Suprapubic skin (tissue), 4 donors: Measurements from ENCODE around the gene NFYB. TPM values are rescaled to one million over a fixed set of nuclear protein-coding genes. Genes with fewer than 3 reads are reported as not detected.
A peak's percentile ranks its signal among the peaks of the same experiment; 100 is the strongest.

Experiments used
- DNase-seq, 2 donors: peaks; one replicate each; pipeline ENCODE4 v3.0.0-alpha.2; 2019; ENCODE audit warnings: low spot score in 2 of 2
- H3K27ac ChIP-seq: fragments of 200-600 bp; sonication (generic); one replicate; pipeline ENCODE4 v1.5.1; 2019
- H3K27me3 ChIP-seq: fragments of 200-600 bp; sonication (generic); one replicate; pipeline ENCODE4 v1.5.1; 2019
- H3K36me3 ChIP-seq: fragments of 200-600 bp; sonication (generic); one replicate; pipeline ENCODE4 v1.5.1; 2019
- H3K4me1 ChIP-seq: fragments of 200-600 bp; sonication (generic); one replicate; pipeline ENCODE4 v1.5.1; 2019
- H3K4me3 ChIP-seq: fragments of 200-600 bp; sonication (generic); one replicate; pipeline ENCODE4 v1.5.1; 2019; ENCODE audit warnings: mild to moderate bottlenecking
- H3K9me3 ChIP-seq: fragments of 200-600 bp; sonication (generic); one replicate; pipeline ENCODE4 v1.5.1; 2019
- CTCF ChIP-seq, 2 donors: fragments of 200-600 bp in 1 of 2; fragments of 450-650 bp in 1 of 2; sonication (generic) in 1 of 2; IDR thresholded peaks; one replicate each; pipeline ENCODE4 v1.5.1; 2016 to 2019; ENCODE audit warnings: antibody characterized with exemption in 2 of 2, mild to moderate bottlenecking in 1 of 2, moderate library complexity in 1 of 2
- EP300 ChIP-seq: sonication (generic); formaldehyde crosslinking; IDR thresholded peaks from one replicate; pipeline ENCODE4 v1.6.1; 2017; ENCODE audit warnings: antibody characterized with exemption
- POLR2A ChIP-seq, 2 donors: fragments of 450-650 bp; IDR thresholded peaks; one replicate each; pipeline ENCODE4 v1.6.1; 2017; ENCODE audit warnings: antibody characterized with exemption in 2 of 2, mild to moderate bottlenecking in 2 of 2, moderate library complexity in 2 of 2
- POLR2AphosphoS5 ChIP-seq, 3 donors: sonication (generic); formaldehyde crosslinking; IDR thresholded peaks; one replicate each; pipeline ENCODE4 v1.6.1; 2017; ENCODE audit warnings: antibody characterized with exemption in 3 of 3
- WGBS: methylation state at CpG from one replicate; pipeline ENCODE4 v1.1.5; 2018; 5-methylcytosine and 5-hydroxymethylcytosine counted together
- total RNA-seq, 4 donors: library from RNA; depleted of rRNA; stranded (reverse); fragments of >200 nt; gene quantifications; one replicate each; pipeline ENCODE4 v1.1.0, GENCODE V29; 2016

NFYB gene
- total RNA-seq, 4 donors from 2014 or later: 13.7 to 27.4 (median 20.8) TPM

- no peak for TF ChIP-seq POLR2AphosphoS5 (IDR thresholded peaks at IDR 0.05)
- no peak for TF ChIP-seq POLR2A (IDR thresholded peaks at IDR 0.05)
- TF ChIP-seq CTCF (IDR thresholded peaks at IDR 0.05): peak; percentile 62 to 82
- peaks cover 3% of the 10 kb centered on the region for H3K4me1 ChIP-seq
- H3K36me3 ChIP-seq: no peaks in the 10 kb centered on the region
- H3K4me3 ChIP-seq: no peak overlapping the region
- no peaks in the 10 kb centered on the region for H3K9me3 ChIP-seq
- peak; percentile 85 to 88 for DNase-seq
- WGBS: 38% methylated on average over 6 of the region's 6 CpGs
- H3K27ac ChIP-seq: no peak overlapping the region
- no peaks in the 10 kb centered on the region for H3K27me3 ChIP-seq
These were observed 29.1 kb downstream of the NFYB start for GRCh38 chr12:104108755-104109445.

- no peak overlapping the region for H3K4me3 ChIP-seq
- WGBS: 89% methylated on average over 2 of the region's 2 CpGs
- no peaks in the 10 kb centered on the region for H3K9me3 ChIP-seq
- TF ChIP-seq POLR2A (IDR thresholded peaks at IDR 0.05): no peak
- H3K36me3 ChIP-seq: peaks cover 15% of the 10 kb centered on the region
- peaks cover 3% of the 10 kb centered on the region for H3K4me1 ChIP-seq
- DNase-seq: no peak
- no peak overlapping the region for H3K27ac ChIP-seq
- no peaks in the 10 kb centered on the region for H3K27me3 ChIP-seq
These were observed 31.0 kb downstream of the NFYB start for GRCh38 chr12:104106965-104107364.

GRCh38 chr12:104105461-104105860 lies 32.5 kb downstream of the NFYB start:
- Histone ChIP-seq H3K9me3 (no peaks in the 10 kb centered on the region), H3K4me1 (peaks cover 3% of the 10 kb centered on the region), H3K27ac (no peak overlapping the region), H3K36me3 (peaks cover 29% of the 10 kb centered on the region), H3K4me3 (no peak overlapping the region), H3K27me3 (no peaks in the 10 kb centered on the region)
- DNase-seq: no peak
- no peak for TF ChIP-seq EP300
- no peak for TF ChIP-seq CTCF (IDR thresholded peaks at IDR 0.05)
- no peak for TF ChIP-seq POLR2A (IDR thresholded peaks at IDR 0.05)

- Histone ChIP-seq H3K27me3 (no peaks in the 10 kb centered on the region), H3K4me3 (no peak overlapping the region), H3K9me3 (no peaks in the 10 kb centered on the region), H3K27ac (no peak overlapping the region), H3K36me3 (peaks cover 88% of the 10 kb centered on the region), H3K4me1 (no peaks in the 10 kb centered on the region)
- no peak for DNase-seq
- TF ChIP-seq POLR2AphosphoS5 (IDR thresholded peaks at IDR 0.05) (no peak), CTCF (IDR thresholded peaks at IDR 0.05) (no peak), EP300 (no peak), POLR2A (IDR thresholded peaks at IDR 0.05) (no peak)
- 93% methylated on average over 2 of the region's 2 CpGs for WGBS
These were observed 40.1 kb downstream of the NFYB start for GRCh38 chr12:104097954-104098353.

- H3K4me3 ChIP-seq: no peak overlapping the region
- no peak for TF ChIP-seq CTCF (IDR thresholded peaks at IDR 0.05)
- no peak for TF ChIP-seq POLR2AphosphoS5 (IDR thresholded peaks at IDR 0.05)
- no peak for TF ChIP-seq EP300
- TF ChIP-seq POLR2A (IDR thresholded peaks at IDR 0.05): no peak
- H3K9me3 ChIP-seq: no peaks in the 10 kb centered on the region
- no peak for DNase-seq
- 88% methylated on average over 1 of the region's 1 CpG for WGBS
- H3K4me1 ChIP-seq: no peaks in the 10 kb centered on the region
- no peak overlapping the region for H3K27ac ChIP-seq
- no peaks in the 10 kb centered on the region for H3K27me3 ChIP-seq
- H3K36me3 ChIP-seq: peaks cover 77% of the 10 kb centered on the region
These were observed 42.7 kb downstream of the NFYB start for GRCh38 chr12:104095289-104095688.

- no peak for DNase-seq
- Histone ChIP-seq H3K27ac (no peak overlapping the region), H3K36me3 (peaks cover 77% of the 10 kb centered on the region), H3K9me3 (no peaks in the 10 kb centered on the region), H3K4me1 (no peaks in the 10 kb centered on the region), H3K4me3 (no peak overlapping the region), H3K27me3 (no peaks in the 10 kb centered on the region)
- 97% methylated on average over 3 of the region's 3 CpGs for WGBS
- TF ChIP-seq EP300 (no peak), CTCF (IDR thresholded peaks at IDR 0.05) (no peak), POLR2AphosphoS5 (IDR thresholded peaks at IDR 0.05) (no peak), POLR2A (IDR thresholded peaks at IDR 0.05) (no peak)
These were observed 43.7 kb downstream of the NFYB start for GRCh38 chr12:104094284-104094683.
